SH-SY5Y (cell line): Measurements from ENCODE around the gene PIP5K1B.

Experiments
- GATA2 ChIP-seq: IDR thresholded peaks from 2 replicates; pipeline ENCODE4 v1.6.1; 2011; ENCODE audit warnings: mild to moderate bottlenecking, low read depth, low read length
- GATA3 ChIP-seq: IDR thresholded peaks from 2 replicates; pipeline ENCODE4 v1.6.1; 2011; ENCODE audit warnings: low read depth, mild to moderate bottlenecking, low read length, moderate library complexity

DNA sequence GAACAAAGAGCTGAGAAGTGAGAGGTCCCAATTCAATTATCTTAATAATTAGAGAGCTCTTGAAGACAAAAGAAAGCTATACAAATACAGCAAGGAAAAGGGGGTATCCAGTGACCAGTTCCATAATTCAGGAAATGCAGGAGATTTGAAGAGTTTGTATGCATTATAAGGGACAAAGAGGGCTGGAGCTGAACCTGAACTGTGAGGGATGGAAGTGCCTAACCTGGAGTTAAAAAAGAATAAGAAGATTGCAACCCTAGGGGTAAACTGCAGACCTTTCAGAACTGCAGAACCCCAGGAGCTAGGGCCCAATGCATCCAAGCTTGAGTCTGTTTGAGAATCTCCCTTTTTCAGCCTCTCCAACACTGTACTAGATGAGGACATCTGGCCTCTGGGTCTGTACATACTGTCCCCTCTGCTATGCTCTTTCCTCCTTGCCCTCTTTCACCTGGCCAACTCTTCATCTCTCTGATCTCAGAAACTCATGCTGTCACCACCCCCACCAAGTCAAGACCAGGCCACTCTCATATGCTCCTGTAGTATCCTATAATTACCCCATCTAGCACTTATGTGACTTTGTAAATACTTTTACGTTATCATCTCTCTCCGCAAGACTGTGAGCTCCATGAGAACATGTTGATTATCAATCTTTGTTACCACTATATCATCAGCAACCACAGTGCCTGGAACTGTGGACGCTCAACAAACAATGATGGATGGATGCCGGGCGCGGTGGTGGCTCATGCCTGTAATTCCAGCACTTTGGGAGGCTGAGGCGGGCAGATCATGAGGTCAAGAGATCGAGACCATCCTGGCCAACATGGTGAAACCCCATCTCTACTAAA is 315.5 kb downstream of the PIP5K1B start:
- TF ChIP-seq GATA3 = no peak
- TF ChIP-seq GATA2 = no peak
